Uterus (tissue), 2 donors: ENCODE results near the gene SEL1L3.

Experiments
- CTCF ChIP-seq, 4 experiments: fragments of 200-600 bp in 2 of 4; fragments of 450-650 bp in 2 of 4; sonication (generic) in 2 of 4; IDR thresholded peaks; one replicate each; pipeline ENCODE4 v1.5.1; 2016 to 2019; ENCODE audit warnings: antibody characterized with exemption in 4 of 4, mild to moderate bottlenecking in 2 of 4, moderate library complexity in 1 of 4
- POLR2A ChIP-seq, 2 donors: fragments of 450-650 bp; IDR thresholded peaks; one replicate each; pipeline ENCODE4 v1.6.1; 2016; ENCODE audit warnings: antibody characterized with exemption in 2 of 2, mild to moderate bottlenecking in 1 of 2, moderate library complexity in 1 of 2

GRCh38 chr4:25728886-25729285 lies 133.9 kb downstream of the SEL1L3 start:
- TF ChIP-seq CTCF (IDR thresholded peaks at IDR 0.05): no peak
- no peak for TF ChIP-seq POLR2A (IDR thresholded peaks at IDR 0.05)
